Trophoblast cell (in vitro differentiated cells and primary cell): ENCODE results near the gene MYO5B.

ENCODE experiments used
- DNase-seq, 2 donors: peaks; one replicate each; pipeline ENCODE4 v3.0.0-alpha.2; 2016
- H2AFZ ChIP-seq: 2 replicates; pipeline ENCODE4 v1.6.1; 2013; ENCODE audit warnings: low read length, moderate library complexity, mild to moderate bottlenecking; ENCODE audit not compliant: insufficient read depth, poor library complexity
- H2AK5ac ChIP-seq: 2 replicates; pipeline ENCODE4 v1.6.1; 2013; ENCODE audit warnings: mild to moderate bottlenecking, low read length
- H2BK120ac ChIP-seq: 2 replicates; pipeline ENCODE4 v1.6.1; 2013; ENCODE audit warnings: low read length, mild to moderate bottlenecking, moderate library complexity; ENCODE audit not compliant: insufficient read depth, poor library complexity
- H2BK12ac ChIP-seq: 2 replicates; pipeline ENCODE4 v1.6.1; 2013; ENCODE audit warnings: mild to moderate bottlenecking, low read length, moderate library complexity
- H2BK5ac ChIP-seq: 2 replicates; pipeline ENCODE4 v1.6.1; 2013; ENCODE audit warnings: low read length, low read depth, moderate library complexity, mild to moderate bottlenecking; ENCODE audit not compliant: poor library complexity
- H3K14ac ChIP-seq: 2 replicates; pipeline ENCODE4 v1.6.1; 2013; ENCODE audit warnings: mild to moderate bottlenecking, low read length
- H3K18ac ChIP-seq: 2 replicates; pipeline ENCODE4 v1.6.1; 2013; ENCODE audit warnings: mild to moderate bottlenecking, low read length
- H3K23ac ChIP-seq: 2 replicates; pipeline ENCODE4 v1.6.1; 2013; ENCODE audit warnings: low read length
- H3K27ac ChIP-seq: 2 replicates; pipeline ENCODE4 v1.5.1; 2013; ENCODE audit warnings: low read depth, mild to moderate bottlenecking, inconsistent platforms, low read length, moderate library complexity
- H3K27me3 ChIP-seq: 2 replicates; pipeline ENCODE4 v1.6.1; 2013; ENCODE audit warnings: inconsistent platforms, mild to moderate bottlenecking, low read length, moderate library complexity; ENCODE audit not compliant: insufficient read depth
- H3K36me3 ChIP-seq, 2 experiments: 1 replicate in 1 of 2; 2 replicates in 1 of 2; pipeline ENCODE4 v1.6.1; 2013; ENCODE audit warnings: low read length in 2 of 2, mild to moderate bottlenecking in 2 of 2, moderate library complexity in 1 of 2; ENCODE audit not compliant: insufficient read depth in 2 of 2, control insufficient read depth in 1 of 2
- H3K4ac ChIP-seq: 2 replicates; pipeline ENCODE4 v1.6.1; 2013; ENCODE audit warnings: low read depth, mild to moderate bottlenecking, low read length, moderate library complexity
- H3K4me1 ChIP-seq, 2 experiments: 1 replicate in 1 of 2; 2 replicates in 1 of 2; pipeline ENCODE4 v1.6.1; 2013; ENCODE audit warnings: low read length in 2 of 2, mild to moderate bottlenecking in 2 of 2, moderate library complexity in 1 of 2; ENCODE audit not compliant: insufficient read depth in 2 of 2, control insufficient read depth in 1 of 2
- H3K4me2 ChIP-seq: 2 replicates; pipeline ENCODE4 v1.6.1; 2013; ENCODE audit warnings: inconsistent platforms, mild to moderate bottlenecking, low read length, moderate library complexity
- H3K4me3 ChIP-seq: 2 replicates; pipeline ENCODE4 v1.5.1; 2013; ENCODE audit warnings: mild to moderate bottlenecking, low read depth, low read length, inconsistent platforms
- H3K79me1 ChIP-seq: one replicate; pipeline ENCODE4 v1.6.1; 2013; ENCODE audit warnings: low read length
- H3K79me2 ChIP-seq: 2 replicates; pipeline ENCODE4 v1.6.1; 2013; ENCODE audit warnings: low read length, mild to moderate bottlenecking; ENCODE audit not compliant: control insufficient read depth, insufficient read depth, poor library complexity
- H3K9ac ChIP-seq: 2 replicates; pipeline ENCODE4 v1.6.1; 2013; ENCODE audit warnings: mild to moderate bottlenecking, low read length
- H3K9me3 ChIP-seq: 2 replicates; pipeline ENCODE4 v1.6.1; 2013; ENCODE audit warnings: low read depth, mild to moderate bottlenecking, control low read depth, inconsistent platforms, low read length; ENCODE audit not compliant: insufficient read depth
- H4K12ac ChIP-seq: 2 replicates; pipeline ENCODE4 v1.6.1; 2013; ENCODE audit warnings: low read depth, mild to moderate bottlenecking, low read length, moderate library complexity
- H4K8ac ChIP-seq: 2 replicates; pipeline ENCODE4 v1.6.1; 2013; ENCODE audit warnings: low read depth, mild to moderate bottlenecking, low read length, moderate library complexity
- H4K91ac ChIP-seq: one replicate; pipeline ENCODE4 v1.6.1; 2013; ENCODE audit warnings: low read depth, mild to moderate bottlenecking, low read length, moderate library complexity
- WGBS: extraction: QIAGEN DNeasy Blood & Tissue Kit; methylation state at CpG from one replicate; pipeline ENCODE4 v1.1.7; 2013; ENCODE audit warnings: missing lambda C conversion rate; ENCODE audit not compliant: insufficient read length, insufficient coverage; ENCODE audit errors: extremely low coverage; 5-methylcytosine and 5-hydroxymethylcytosine counted together

MYO5B gene

GRCh38 chr18:49878567-49879270 is 316.2 kb downstream of the MYO5B start:
- Histone ChIP-seq H4K91ac (no peak overlapping the region), H3K4ac (no peak overlapping the region), H3K79me1 (no peaks in the 10 kb centered on the region), H3K4me2 (no peak overlapping the region), H3K9ac (no peak overlapping the region), H3K14ac (no peak overlapping the region), H2BK120ac (no peak overlapping the region), H3K23ac (no peak overlapping the region), H2AK5ac (no peak overlapping the region), H4K12ac (no peak overlapping the region), H3K4me1 (no peaks in the 10 kb centered on the region), H2BK12ac (no peak overlapping the region), H3K27me3 (no peaks in the 10 kb centered on the region), H2BK5ac (no peak overlapping the region), H3K79me2 (no peaks in the 10 kb centered on the region), H3K18ac (no peak overlapping the region), H3K27ac (no peak overlapping the region), H3K4me3 (no peak overlapping the region), H3K36me3 (peaks cover 6% of the 10 kb centered on the region in 2 experiments), H4K8ac (no peak overlapping the region), H2AFZ (no peak overlapping the region), H3K9me3 (peaks cover 2% of the 10 kb centered on the region)
- WGBS = no CpG with 5 or more reads among the region's 10 CpGs
- no peak for DNase-seq

- peaks cover 2% of the 10 kb centered on the region for H3K9me3 ChIP-seq
- no peak overlapping the region for H4K91ac ChIP-seq
- H3K79me1 ChIP-seq = no peaks in the 10 kb centered on the region
- H3K79me2 ChIP-seq = no peaks in the 10 kb centered on the region
- H3K4me1 ChIP-seq = no peaks in the 10 kb centered on the region
- no peak overlapping the region for H2BK120ac ChIP-seq
- H3K14ac ChIP-seq = no peak overlapping the region
- no peak overlapping the region for H3K18ac ChIP-seq
- H3K27me3 ChIP-seq = no peaks in the 10 kb centered on the region
- no peak for DNase-seq
- no peak overlapping the region for H3K4me3 ChIP-seq
- H3K4ac ChIP-seq = no peak overlapping the region
- no peak overlapping the region for H2BK5ac ChIP-seq
- H4K8ac ChIP-seq = no peak overlapping the region
- peaks cover 6% of the 10 kb centered on the region in 2 experiments for H3K36me3 ChIP-seq
- WGBS = no CpG with 5 or more reads among the region's 2 CpGs
- no peak overlapping the region for H2AK5ac ChIP-seq
- no peak overlapping the region for H3K4me2 ChIP-seq
- no peak overlapping the region for H3K27ac ChIP-seq
- no peak overlapping the region for H2AFZ ChIP-seq
- no peak overlapping the region for H3K23ac ChIP-seq
- no peak overlapping the region for H4K12ac ChIP-seq
- no peak overlapping the region for H2BK12ac ChIP-seq
- no peak overlapping the region for H3K9ac ChIP-seq
Measured at GRCh38 chr18:49878015-49878414, 316.9 kb downstream of the MYO5B start.

GRCh38 chr18:49876536-49876935 is 318.4 kb downstream of the MYO5B start:
- H2BK120ac ChIP-seq = no peak overlapping the region
- no peak overlapping the region for H2AFZ ChIP-seq
- H4K91ac ChIP-seq = no peak overlapping the region
- no peaks in the 10 kb centered on the region for H3K79me1 ChIP-seq
- no peak overlapping the region for H3K9ac ChIP-seq
- H3K18ac ChIP-seq = no peak overlapping the region
- no peak overlapping the region for H3K14ac ChIP-seq
- H4K8ac ChIP-seq = no peak overlapping the region
- H2AK5ac ChIP-seq = no peak overlapping the region
- H3K9me3 ChIP-seq = peaks cover 2% of the 10 kb centered on the region
- H3K4me1 ChIP-seq = no peaks in the 10 kb centered on the region
- no peak overlapping the region for H3K4me2 ChIP-seq
- no peak for DNase-seq
- no peak overlapping the region for H3K23ac ChIP-seq
- no peak overlapping the region for H3K4me3 ChIP-seq
- H4K12ac ChIP-seq = no peak overlapping the region
- no peak overlapping the region for H2BK12ac ChIP-seq
- no peaks in the 10 kb centered on the region for H3K27me3 ChIP-seq
- no peak overlapping the region for H2BK5ac ChIP-seq
- no peak overlapping the region for H3K4ac ChIP-seq
- no peaks in the 10 kb centered on the region for H3K79me2 ChIP-seq
- H3K27ac ChIP-seq = no peak overlapping the region
- H3K36me3 ChIP-seq = peaks cover 6% of the 10 kb centered on the region in 2 experiments
- no CpG with 5 or more reads among the region's 4 CpGs for WGBS

GRCh38 chr18:49875783-49876182 is 319.2 kb downstream of the MYO5B start:
- Histone ChIP-seq H3K23ac (no peak overlapping the region), H3K27ac (no peak overlapping the region), H2BK5ac (no peak overlapping the region), H3K36me3 (peaks cover 6% of the 10 kb centered on the region in 2 experiments), H3K14ac (no peak overlapping the region), H2AK5ac (no peak overlapping the region), H3K27me3 (no peaks in the 10 kb centered on the region), H2BK12ac (no peak overlapping the region), H3K4ac (no peak overlapping the region), H3K79me1 (no peaks in the 10 kb centered on the region), H2AFZ (no peak overlapping the region), H4K12ac (no peak overlapping the region), H3K4me1 (no peaks in the 10 kb centered on the region), H4K91ac (no peak overlapping the region), H2BK120ac (no peak overlapping the region), H3K9me3 (peaks cover 2% of the 10 kb centered on the region), H3K9ac (no peak overlapping the region), H3K18ac (no peak overlapping the region), H3K4me2 (no peak overlapping the region), H4K8ac (no peak overlapping the region), H3K79me2 (no peaks in the 10 kb centered on the region), H3K4me3 (no peak overlapping the region)
- WGBS = no CpG with 5 or more reads among the region's 1 CpG
- no peak for DNase-seq
